GOT3 (cell line): ENCODE measurements around the gene NSUN7.
"Not testable (repeated sequence)": the region's sequence is repeated elsewhere in the genome, so short reads cannot be mapped to it uniquely, and the experiment has no call there.

ENCODE experiments used
- DNase-seq: peaks from one replicate; lab custom pipeline; 2025; ENCODE audit warnings: mixed read lengths; lab: John Stamatoyannopoulos, UW

NSUN7 gene

GRCh38 chr4:40749717-40750460 lies at the start of gene NSUN7:
NSUN7 (plus strand) TSS chr4:40749955; CDS start chr4:40750694, 739 bp downstream.
- no peak for DNase-seq

- DNase-seq, result no peak
Measured at GRCh38 chr4:40702137-40702799, 47.5 kb upstream of the NSUN7 start.

GRCh38 chr4:40702800-40703151 lies 47.0 kb upstream of the NSUN7 start:
- DNase-seq, result no peak

GRCh38 chr4:40704073-40704472 lies 45.7 kb upstream of the NSUN7 start:
- no peak for DNase-seq

GRCh38 chr4:40710484-40711254 lies 39.1 kb upstream of the NSUN7 start:
- no peak for DNase-seq

- DNase-seq, result not testable (repeated sequence)
Measured at GRCh38 chr4:40713001-40713400, 36.8 kb upstream of the NSUN7 start.

- no peak for DNase-seq
Measured at GRCh38 chr4:40713798-40714197, 36.0 kb upstream of the NSUN7 start.

- DNase-seq, result no peak
Measured at GRCh38 chr4:40718586-40718985, 31.2 kb upstream of the NSUN7 start.

- no peak for DNase-seq
Measured at GRCh38 chr4:40719008-40719623, 30.6 kb upstream of the NSUN7 start.

- no peak for DNase-seq
Measured at GRCh38 chr4:40720351-40720750, 29.4 kb upstream of the NSUN7 start.

- no peak for DNase-seq
Measured at GRCh38 chr4:40720916-40721315, 28.8 kb upstream of the NSUN7 start.

GRCh38 chr4:40721730-40722171 lies 28.0 kb upstream of the NSUN7 start:
- no peak for DNase-seq

GRCh38 chr4:40722576-40723161 lies 27.1 kb upstream of the NSUN7 start:
- no peak for DNase-seq

- DNase-seq, result no peak
Measured at GRCh38 chr4:40723728-40724127, 26.0 kb upstream of the NSUN7 start.

- DNase-seq, result no peak
Measured at GRCh38 chr4:40728333-40728732, 21.4 kb upstream of the NSUN7 start.

GRCh38 chr4:40729555-40729954 lies 20.2 kb upstream of the NSUN7 start:
- no peak for DNase-seq

GRCh38 chr4:40730091-40730679 lies 19.6 kb upstream of the NSUN7 start:
- no peak for DNase-seq

GRCh38 chr4:40731361-40731760 lies 18.4 kb upstream of the NSUN7 start:
- DNase-seq, result no peak

GRCh38 chr4:40731792-40732245 lies 17.9 kb upstream of the NSUN7 start:
- DNase-seq, result no peak

GRCh38 chr4:40733752-40734151 lies 16.0 kb upstream of the NSUN7 start:
- DNase-seq, result no peak

GRCh38 chr4:40734497-40734896 lies 15.3 kb upstream of the NSUN7 start:
- no peak for DNase-seq

GRCh38 chr4:40736910-40737309 lies 12.8 kb upstream of the NSUN7 start:
- DNase-seq, result no peak
